Measurements from ENCODE around the gene PPP2R3A. TPM values are rescaled to one million over a fixed set of nuclear protein-coding genes. Genes with fewer than 3 reads are reported as not detected.
"Not testable (repeated sequence)": the region's sequence is repeated elsewhere in the genome, so short reads cannot be mapped to it uniquely, and the experiment has no call there.

Gene PPP2R3A, protein sequence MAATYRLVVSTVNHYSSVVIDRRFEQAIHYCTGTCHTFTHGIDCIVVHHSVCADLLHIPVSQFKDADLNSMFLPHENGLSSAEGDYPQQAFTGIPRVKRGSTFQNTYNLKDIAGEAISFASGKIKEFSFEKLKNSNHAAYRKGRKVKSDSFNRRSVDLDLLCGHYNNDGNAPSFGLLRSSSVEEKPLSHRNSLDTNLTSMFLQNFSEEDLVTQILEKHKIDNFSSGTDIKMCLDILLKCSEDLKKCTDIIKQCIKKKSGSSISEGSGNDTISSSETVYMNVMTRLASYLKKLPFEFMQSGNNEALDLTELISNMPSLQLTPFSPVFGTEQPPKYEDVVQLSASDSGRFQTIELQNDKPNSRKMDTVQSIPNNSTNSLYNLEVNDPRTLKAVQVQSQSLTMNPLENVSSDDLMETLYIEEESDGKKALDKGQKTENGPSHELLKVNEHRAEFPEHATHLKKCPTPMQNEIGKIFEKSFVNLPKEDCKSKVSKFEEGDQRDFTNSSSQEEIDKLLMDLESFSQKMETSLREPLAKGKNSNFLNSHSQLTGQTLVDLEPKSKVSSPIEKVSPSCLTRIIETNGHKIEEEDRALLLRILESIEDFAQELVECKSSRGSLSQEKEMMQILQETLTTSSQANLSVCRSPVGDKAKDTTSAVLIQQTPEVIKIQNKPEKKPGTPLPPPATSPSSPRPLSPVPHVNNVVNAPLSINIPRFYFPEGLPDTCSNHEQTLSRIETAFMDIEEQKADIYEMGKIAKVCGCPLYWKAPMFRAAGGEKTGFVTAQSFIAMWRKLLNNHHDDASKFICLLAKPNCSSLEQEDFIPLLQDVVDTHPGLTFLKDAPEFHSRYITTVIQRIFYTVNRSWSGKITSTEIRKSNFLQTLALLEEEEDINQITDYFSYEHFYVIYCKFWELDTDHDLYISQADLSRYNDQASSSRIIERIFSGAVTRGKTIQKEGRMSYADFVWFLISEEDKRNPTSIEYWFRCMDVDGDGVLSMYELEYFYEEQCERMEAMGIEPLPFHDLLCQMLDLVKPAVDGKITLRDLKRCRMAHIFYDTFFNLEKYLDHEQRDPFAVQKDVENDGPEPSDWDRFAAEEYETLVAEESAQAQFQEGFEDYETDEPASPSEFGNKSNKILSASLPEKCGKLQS (N-terminal part only)
- under 1 TPM; 0.44 to 0.49 TPM for total RNA-seq

DNA sequence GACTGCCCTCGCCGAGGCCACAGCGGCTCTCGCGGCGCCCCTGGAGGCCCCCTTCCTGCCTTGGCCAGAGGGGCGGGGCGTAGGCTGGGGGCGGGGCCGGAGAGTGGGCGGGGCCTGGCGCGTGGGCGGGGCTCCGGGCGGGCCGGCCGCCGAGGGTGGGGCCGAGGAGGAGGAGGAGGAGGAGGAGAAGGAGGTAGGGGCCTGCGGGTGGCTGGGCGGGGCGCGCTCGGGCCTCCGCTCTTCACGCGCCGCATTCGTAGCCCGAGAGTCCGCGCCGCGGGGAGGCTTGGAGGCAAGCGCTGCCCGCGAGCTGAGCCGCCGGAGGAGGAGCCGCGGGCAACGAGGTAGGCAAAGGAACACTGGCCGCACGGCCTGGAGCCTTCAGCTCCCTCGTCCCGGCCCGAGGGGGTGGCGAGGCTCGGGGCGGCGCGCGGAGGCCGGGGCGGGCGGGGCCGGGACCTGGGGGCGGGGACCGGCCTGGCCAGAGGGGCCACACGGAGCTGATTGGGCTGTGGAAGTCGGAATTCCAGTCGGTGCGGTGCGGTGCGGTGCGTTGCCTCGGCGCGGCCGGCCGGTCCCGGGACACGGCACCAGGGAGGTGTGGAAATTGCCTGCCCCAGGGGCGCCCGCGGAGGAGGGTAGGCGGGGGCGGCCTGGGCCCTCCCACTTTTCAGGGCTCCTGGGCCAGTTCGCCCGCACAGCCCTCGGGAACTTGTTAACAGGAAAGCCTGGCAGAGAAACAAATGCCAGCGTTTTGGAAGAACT lies at the start of gene PPP2R3A:
PPP2R3A (plus strand) TSS at position 223 of the 765 bp plus-strand sequence. CDS start 35,771 bp downstream, outside the sequence.
- Mint-ChIP-seq H3K27me3 (peaks cover 25% of the 10 kb centered on the region), H3K36me3 (no peaks in the 10 kb centered on the region), H3K4me1 (peaks cover 20% of the 10 kb centered on the region), H3K4me3 (peak within 1 kb of the TSS; percentile 73), H3K9me3 (peaks cover 10% of the 10 kb centered on the region), H3K27ac (no peak within 1 kb of the TSS)
- peak; percentile 81 for DNase-seq

GRCh38 chr3:135916310-135916709 lies 49.2 kb upstream of the PPP2R3A start:
- Mint-ChIP-seq H3K36me3 (no peaks in the 10 kb centered on the region), H3K27me3 (peaks cover 13% of the 10 kb centered on the region), H3K27ac (no peak overlapping the region), H3K4me1 (no peaks in the 10 kb centered on the region), H3K4me3 (no peak overlapping the region), H3K9me3 (no peaks in the 10 kb centered on the region)
- DNase-seq, result no peak

- H3K9me3 Mint-ChIP-seq, result no peaks in the 10 kb centered on the region
- no peaks in the 10 kb centered on the region for H3K36me3 Mint-ChIP-seq
- DNase-seq, result no peak
- no peaks in the 10 kb centered on the region for H3K4me1 Mint-ChIP-seq
- no peak overlapping the region for H3K27ac Mint-ChIP-seq
- H3K27me3 Mint-ChIP-seq, result peaks cover 13% of the 10 kb centered on the region
- no peak overlapping the region for H3K4me3 Mint-ChIP-seq
Measured at GRCh38 chr3:135917076-135917475, 48.5 kb upstream of the PPP2R3A start.

DNA sequence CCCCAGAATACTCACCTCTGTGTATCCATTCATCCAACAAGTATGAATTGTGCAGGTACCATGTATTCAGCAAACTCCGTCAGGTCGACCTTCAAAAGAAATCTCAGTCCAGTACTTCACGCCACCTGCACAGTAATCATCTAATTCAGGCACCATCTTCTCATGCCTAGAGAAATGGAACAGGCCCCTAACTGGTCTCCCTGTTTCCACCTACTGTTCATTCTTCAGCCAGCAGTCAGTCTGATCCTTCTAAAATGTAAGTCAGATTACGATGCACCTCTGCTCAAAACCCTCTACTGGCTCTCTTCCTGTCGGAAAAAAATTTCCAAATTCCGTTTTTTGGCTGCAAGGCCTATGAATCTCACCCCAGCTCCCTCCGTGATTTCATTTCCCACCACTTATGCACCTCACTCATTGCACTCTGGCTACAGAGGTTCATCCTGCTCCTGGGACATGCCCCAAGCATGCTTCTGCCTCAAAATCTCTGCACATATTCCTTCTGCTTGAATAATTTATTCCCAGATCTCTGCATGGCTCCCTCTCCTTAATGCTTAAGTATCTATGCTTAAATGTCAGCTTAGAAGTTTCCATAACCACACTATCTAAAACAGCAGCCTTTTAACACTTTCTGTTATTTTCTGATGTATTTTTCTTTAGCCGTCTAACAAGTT lies 47.5 kb upstream of the PPP2R3A start:
- no peaks in the 10 kb centered on the region for H3K4me1 Mint-ChIP-seq
- no peaks in the 10 kb centered on the region for H3K36me3 Mint-ChIP-seq

GRCh38 chr3:135918600-135918999 lies 46.9 kb upstream of the PPP2R3A start:
- Mint-ChIP-seq H3K27ac (no peak overlapping the region), H3K27me3 (peaks cover 13% of the 10 kb centered on the region), H3K4me3 (no peak overlapping the region), H3K9me3 (no peaks in the 10 kb centered on the region), H3K36me3 (no peaks in the 10 kb centered on the region), H3K4me1 (no peaks in the 10 kb centered on the region)
- DNase-seq, result no peak

More for the DNA sequence above, 47.5 kb upstream of the PPP2R3A start:
- DNase-seq, result no peak
- H3K27ac Mint-ChIP-seq, result no peak overlapping the region
- no peaks in the 10 kb centered on the region for H3K9me3 Mint-ChIP-seq
- peaks cover 13% of the 10 kb centered on the region for H3K27me3 Mint-ChIP-seq
- H3K4me3 Mint-ChIP-seq, result no peak overlapping the region

DNA sequence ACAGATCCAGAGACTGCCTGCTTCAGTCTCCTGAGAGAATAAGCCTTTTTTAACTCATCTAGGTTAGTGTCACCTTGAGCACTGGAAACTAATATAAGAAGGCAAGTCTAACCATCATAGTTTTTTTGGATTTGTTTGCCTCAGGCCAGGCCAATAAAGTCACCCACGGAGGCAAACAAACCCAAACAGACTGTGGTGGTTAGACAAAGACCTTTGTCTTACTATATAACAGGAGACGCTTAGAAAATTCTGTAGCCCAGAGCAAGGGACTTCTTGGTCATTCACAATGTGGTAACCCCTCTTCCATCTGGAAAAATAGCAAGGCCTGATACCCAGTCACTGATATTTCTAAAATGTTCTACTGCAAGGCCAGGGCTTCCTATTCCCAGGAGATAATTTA lies 45.3 kb upstream of the PPP2R3A start:
- H3K27me3 Mint-ChIP-seq, result peaks cover 13% of the 10 kb centered on the region
- H3K4me1 Mint-ChIP-seq, result no peaks in the 10 kb centered on the region
- H3K4me3 Mint-ChIP-seq, result no peak overlapping the region
- H3K9me3 Mint-ChIP-seq, result no peaks in the 10 kb centered on the region
- H3K36me3 Mint-ChIP-seq, result no peaks in the 10 kb centered on the region
- DNase-seq, result no peak
- H3K27ac Mint-ChIP-seq, result no peak overlapping the region

- Mint-ChIP-seq H3K4me3 (no peak overlapping the region), H3K4me1 (no peaks in the 10 kb centered on the region), H3K27ac (no peak overlapping the region), H3K9me3 (no peaks in the 10 kb centered on the region), H3K27me3 (peaks cover 6% of the 10 kb centered on the region), H3K36me3 (no peaks in the 10 kb centered on the region)
- DNase-seq, result no peak
Measured at GRCh38 chr3:135922903-135923250, 42.7 kb upstream of the PPP2R3A start.

DNA sequence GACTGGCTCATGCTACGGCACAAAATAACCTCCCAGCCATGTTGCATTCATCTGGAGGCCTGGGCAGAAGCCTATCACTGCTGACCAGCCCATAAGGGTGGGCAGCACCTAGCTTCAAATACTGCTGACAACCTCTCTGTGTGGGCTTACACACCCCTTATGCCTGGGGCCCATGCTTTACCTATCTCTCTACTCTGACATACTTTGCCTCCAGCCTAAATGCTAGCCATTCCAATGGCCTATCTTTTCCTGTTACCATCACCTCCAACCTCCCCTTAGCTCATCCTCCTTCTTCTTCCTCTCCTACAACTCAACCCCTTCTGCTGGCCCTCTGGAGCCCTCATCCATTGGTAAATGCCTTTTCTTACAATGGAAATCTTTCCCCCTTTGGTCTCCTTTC lies 41.0 kb upstream of the PPP2R3A start:
- Mint-ChIP-seq H3K4me3 (no peak overlapping the region), H3K9me3 (no peaks in the 10 kb centered on the region), H3K36me3 (no peaks in the 10 kb centered on the region), H3K27me3 (peaks cover 5% of the 10 kb centered on the region), H3K27ac (no peak overlapping the region), H3K4me1 (no peaks in the 10 kb centered on the region)
- no peak for DNase-seq

GRCh38 chr3:135926664-135927063 lies 38.9 kb upstream of the PPP2R3A start:
- Mint-ChIP-seq H3K27me3 (peaks cover 8% of the 10 kb centered on the region), H3K36me3 (no peaks in the 10 kb centered on the region), H3K4me3 (no peak overlapping the region), H3K4me1 (no peaks in the 10 kb centered on the region), H3K27ac (no peak overlapping the region), H3K9me3 (no peaks in the 10 kb centered on the region)
- no peak for DNase-seq

DNA sequence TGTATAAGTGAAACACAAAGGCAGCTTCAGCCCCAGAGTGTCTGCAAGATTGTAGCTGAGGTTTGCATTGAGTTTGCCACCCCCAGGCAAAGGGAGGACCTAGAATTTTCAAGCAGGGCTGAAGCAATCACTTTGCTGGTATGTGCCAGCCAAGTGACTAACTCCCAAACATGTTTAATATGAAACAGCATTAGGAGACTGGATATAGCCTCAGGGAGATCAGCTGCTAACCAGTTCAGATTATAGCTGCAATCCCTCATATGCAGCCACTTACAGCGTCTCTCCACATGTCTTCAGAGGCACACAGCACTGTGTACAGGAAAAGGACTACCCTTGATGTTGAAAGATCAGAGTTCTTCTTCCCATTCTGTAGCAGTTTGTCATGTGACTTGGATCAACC lies 38.4 kb upstream of the PPP2R3A start:
- peaks cover 8% of the 10 kb centered on the region for H3K27me3 Mint-ChIP-seq
- no peaks in the 10 kb centered on the region for H3K4me1 Mint-ChIP-seq
- no peak for DNase-seq
- no peak overlapping the region for H3K27ac Mint-ChIP-seq
- H3K4me3 Mint-ChIP-seq, result no peak overlapping the region
- H3K9me3 Mint-ChIP-seq, result no peaks in the 10 kb centered on the region
- H3K36me3 Mint-ChIP-seq, result no peaks in the 10 kb centered on the region

DNA sequence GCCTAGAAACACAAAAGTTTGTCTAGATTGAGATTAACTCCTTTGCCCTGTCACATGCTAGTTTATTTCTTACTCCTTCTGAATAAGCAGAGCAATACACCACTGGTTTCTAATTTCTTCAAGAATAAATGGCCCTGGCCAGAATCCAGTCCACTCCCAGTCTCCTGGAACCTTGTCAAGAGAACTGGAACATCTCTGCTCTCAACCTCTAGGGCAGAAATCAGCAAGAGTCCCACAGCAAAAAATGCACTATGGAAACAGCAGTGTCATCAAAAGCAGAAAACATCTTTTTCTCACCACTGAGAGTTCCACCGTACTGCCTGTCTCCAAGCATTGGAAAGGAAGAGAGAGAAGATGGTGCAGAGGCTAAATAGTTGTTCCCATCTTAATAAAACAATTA lies 35.9 kb upstream of the PPP2R3A start:
- Mint-ChIP-seq H3K4me1 (no peaks in the 10 kb centered on the region), H3K27me3 (peaks cover 8% of the 10 kb centered on the region), H3K27ac (no peak overlapping the region), H3K36me3 (no peaks in the 10 kb centered on the region), H3K9me3 (no peaks in the 10 kb centered on the region), H3K4me3 (no peak overlapping the region)
- no peak for DNase-seq

GRCh38 chr3:135930255-135930654 lies 35.3 kb upstream of the PPP2R3A start:
- Mint-ChIP-seq H3K36me3 (no peaks in the 10 kb centered on the region), H3K27ac (no peak overlapping the region), H3K27me3 (peaks cover 8% of the 10 kb centered on the region), H3K4me1 (no peaks in the 10 kb centered on the region), H3K9me3 (no peaks in the 10 kb centered on the region), H3K4me3 (no peak overlapping the region)
- DNase-seq, result no peak

GRCh38 chr3:135935171-135935570 lies 30.4 kb upstream of the PPP2R3A start:
- not testable (repeated sequence) for H3K4me1 Mint-ChIP-seq, DNase-seq, H3K27me3 Mint-ChIP-seq, H3K36me3 Mint-ChIP-seq, H3K27ac Mint-ChIP-seq, H3K9me3 Mint-ChIP-seq, H3K4me3 Mint-ChIP-seq

- H3K9me3 Mint-ChIP-seq, result peaks cover 12% of the 10 kb centered on the region
- H3K27ac Mint-ChIP-seq, H3K27me3 Mint-ChIP-seq: not testable (repeated sequence)
Measured at GRCh38 chr3:135937766-135938165, 27.8 kb upstream of the PPP2R3A start.

More at GRCh38 chr3:135937766-135938165, 27.8 kb upstream of the PPP2R3A start:
- not testable (repeated sequence) for H3K4me3 Mint-ChIP-seq, H3K36me3 Mint-ChIP-seq, DNase-seq, H3K4me1 Mint-ChIP-seq

Data from activated naive CD8-positive, alpha-beta T cell treated with anti-CD3 and anti-CD28 coated beads for 36 hours (primary cell).